GM19455 (cell line): ENCODE data around the gene SSC4D.
"Not testable (repeated sequence)": the region's sequence is repeated elsewhere in the genome, so short reads cannot be mapped to it uniquely, and the experiment has no call there.

Source experiments
- ATAC-seq: cut with Tn5 transposase; IDR thresholded peaks from one replicate; pipeline ENCODE4 v1.9.1; 2021; ENCODE audit not compliant: unreplicated experiment

The SSC4D gene

DNA sequence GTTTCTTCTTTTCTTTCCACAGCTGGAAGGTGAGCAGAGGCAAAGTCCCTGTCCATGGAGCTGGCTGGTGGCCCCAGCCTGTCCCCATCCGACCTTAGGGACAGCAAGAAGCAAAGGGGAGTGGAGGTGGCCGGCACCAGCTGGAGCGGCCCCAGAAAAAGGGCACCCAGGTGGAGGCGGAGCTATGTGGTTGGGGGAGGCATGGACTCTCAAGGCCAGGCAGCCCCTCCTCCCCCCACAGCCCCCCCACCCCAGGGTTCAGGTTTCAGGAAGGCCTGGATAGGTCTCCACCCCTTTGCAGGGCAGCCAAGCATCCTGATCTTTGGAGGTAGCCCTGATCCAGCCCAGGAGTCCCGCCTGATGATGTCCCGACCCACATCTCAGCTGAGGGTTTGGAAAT, at the start of gene SSC4D:
Gene SSC4D (minus strand): TSS at position 161 of the 400 bp plus-strand sequence. CDS start 5,258 bp downstream, outside the sequence.
- ATAC-seq = no peak

DNA sequence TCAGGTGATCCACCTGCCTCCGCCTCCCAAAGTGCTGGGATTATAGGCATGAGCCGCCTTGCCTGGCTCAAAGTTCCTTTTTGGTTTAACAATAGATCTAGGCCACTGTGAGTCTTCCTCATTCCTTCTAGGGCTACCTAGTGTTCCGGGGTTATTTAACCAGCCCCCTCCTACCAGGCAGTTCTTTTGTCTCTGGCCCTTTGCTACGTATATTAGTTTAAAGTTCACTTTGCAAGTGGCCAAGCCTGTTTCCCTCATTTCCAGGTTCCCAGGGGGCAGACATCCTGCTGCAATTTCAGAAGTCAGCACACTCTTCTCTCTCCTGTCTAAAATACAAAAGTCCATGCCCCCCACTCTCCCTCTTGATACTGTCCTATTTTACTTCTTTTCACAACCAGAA, 49.0 kb upstream of the SSC4D start:
- ATAC-seq = not testable (repeated sequence)

DNA sequence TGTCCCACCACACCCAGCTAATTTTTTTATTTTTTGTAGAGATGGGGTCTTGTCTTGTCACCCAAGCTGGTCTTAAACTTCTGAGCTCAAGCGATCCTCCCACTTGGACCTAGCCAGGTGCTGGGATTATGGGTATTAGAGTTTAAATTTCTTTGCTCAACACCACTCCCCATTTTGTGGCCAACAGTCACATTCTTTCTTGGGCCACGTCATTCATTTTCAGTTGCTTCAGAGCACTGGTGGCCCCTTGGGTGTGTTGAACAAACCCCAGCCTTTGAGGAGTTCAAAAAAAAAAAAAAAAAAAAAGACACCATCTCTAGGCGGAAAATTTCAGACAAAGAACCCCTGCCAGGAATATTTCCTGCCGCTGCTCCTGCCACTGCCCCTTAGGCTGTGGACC, 47.5 kb upstream of the SSC4D start:
- ATAC-seq = not testable (repeated sequence)

DNA sequence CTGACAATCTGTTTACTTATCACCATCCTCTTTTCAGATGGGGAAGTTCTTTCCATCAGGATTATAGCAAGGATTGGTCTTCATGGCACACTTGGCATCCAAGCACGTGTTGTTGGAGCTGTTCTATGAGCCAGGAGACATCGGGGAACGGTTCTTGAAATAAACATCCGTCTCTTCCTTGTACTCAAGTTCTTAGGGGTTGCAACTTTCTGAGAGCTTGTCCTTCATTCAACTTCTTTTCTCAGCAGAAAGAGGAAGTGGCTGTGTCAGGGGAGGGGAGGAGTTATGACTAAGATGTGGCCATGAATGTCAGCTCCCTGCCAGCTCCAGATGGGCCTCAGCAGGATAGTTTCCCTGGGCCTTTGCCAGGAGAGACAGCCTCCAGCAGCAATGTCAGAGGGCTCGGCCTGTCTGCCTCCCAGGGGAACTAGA, 36.1 kb upstream of the SSC4D start:
- ATAC-seq = peak; percentile 75

DNA sequence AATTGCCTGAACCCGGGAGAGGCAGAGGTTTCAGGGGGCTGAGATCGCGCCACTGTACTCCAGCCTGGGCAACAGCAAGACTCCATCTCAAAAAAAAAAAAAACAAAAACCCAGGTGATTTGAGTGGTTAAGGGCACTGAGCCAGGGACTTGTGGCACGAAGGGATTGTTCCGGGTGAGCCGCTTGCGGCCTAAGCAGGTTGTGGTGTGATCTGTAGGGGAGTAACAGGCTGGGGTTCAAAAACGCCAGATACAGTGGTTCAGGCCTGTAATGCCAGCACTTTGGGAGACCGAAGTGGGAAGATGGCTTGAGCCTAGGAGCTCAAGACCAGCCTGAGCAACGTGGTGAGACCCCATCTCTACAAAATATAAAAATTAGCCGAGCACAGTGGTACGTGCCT, 34.3 kb upstream of the SSC4D start:
- ATAC-seq = not testable (repeated sequence)

DNA sequence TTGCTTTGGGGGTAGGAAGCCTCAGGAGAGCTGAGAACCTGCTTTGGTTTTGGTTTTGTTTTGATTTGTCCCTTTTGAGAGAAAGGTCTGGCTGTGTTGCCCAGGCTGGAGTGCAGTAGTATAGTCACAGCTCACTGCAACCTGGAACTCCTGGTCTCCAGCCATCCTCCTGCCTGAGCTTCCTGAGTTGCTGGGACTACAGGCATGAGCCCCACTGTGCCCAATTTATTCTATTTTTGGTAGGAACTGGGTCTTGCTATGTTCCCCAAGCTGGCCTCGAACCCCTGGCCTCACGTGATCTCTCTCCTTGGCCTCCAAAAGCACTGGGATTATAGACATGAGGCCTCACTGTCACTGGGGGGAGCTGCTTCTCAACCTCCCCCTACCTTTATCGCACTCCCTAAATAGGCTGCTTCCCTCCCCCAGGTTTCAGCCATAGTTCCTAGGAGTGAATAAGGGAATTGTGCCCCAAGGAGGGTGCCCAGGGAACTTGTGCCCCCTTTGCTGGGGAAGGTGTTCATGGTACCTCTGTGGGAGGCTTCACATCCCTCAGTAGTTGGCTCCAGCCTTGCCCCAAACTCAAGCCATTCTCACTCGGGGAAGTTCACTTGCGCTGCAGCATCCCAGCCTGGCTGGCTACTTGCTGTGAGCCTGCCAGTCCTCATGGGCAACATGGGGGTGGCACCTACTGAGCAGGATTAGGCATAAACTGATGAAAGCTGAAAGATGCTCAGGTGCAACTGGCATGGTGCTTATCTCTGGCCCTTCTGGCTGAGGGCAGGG, 33.4 kb upstream of the SSC4D start:
- not testable (repeated sequence) for ATAC-seq

DNA sequence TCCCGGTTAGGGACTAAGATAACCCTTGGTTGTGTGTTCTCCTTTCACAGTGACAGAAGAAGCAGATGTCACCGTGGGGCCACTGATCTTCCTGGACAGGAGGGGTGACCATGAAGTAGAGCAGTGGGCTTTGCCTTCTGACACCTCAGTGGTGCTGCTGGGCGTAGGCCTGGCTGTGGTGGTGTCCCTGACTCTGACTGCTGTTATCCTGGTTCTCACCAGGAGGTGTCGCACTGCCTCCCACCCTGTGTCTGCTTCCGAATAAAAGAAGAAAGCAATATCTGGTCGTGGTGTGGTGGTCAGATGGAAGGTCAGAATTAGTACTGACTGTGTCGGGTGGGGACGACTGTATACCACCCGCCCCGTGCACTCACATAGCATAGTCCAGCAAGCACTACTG, 32.3 kb upstream of the SSC4D start:
- not testable (repeated sequence) for ATAC-seq

DNA sequence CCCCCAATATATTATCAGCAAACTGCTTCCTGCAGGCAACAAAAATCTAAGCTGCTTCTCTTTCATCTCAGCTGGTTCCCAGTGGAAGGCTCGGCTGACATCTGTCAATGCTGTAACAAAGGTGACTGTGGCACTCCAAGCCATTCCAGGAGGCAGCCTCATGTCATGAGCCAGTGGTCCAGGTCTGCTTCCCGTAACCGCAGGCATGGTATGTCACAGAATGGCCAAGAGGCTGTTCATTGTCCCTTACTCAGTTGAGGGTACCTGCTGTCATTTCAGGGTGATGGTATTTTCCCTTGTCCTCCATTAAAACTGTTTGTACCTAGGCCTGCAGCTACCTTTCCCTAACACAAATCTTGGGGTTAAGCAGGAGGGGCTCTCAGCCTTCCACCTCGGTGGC, 30.9 kb upstream of the SSC4D start:
- ATAC-seq = not testable (repeated sequence)

DNA sequence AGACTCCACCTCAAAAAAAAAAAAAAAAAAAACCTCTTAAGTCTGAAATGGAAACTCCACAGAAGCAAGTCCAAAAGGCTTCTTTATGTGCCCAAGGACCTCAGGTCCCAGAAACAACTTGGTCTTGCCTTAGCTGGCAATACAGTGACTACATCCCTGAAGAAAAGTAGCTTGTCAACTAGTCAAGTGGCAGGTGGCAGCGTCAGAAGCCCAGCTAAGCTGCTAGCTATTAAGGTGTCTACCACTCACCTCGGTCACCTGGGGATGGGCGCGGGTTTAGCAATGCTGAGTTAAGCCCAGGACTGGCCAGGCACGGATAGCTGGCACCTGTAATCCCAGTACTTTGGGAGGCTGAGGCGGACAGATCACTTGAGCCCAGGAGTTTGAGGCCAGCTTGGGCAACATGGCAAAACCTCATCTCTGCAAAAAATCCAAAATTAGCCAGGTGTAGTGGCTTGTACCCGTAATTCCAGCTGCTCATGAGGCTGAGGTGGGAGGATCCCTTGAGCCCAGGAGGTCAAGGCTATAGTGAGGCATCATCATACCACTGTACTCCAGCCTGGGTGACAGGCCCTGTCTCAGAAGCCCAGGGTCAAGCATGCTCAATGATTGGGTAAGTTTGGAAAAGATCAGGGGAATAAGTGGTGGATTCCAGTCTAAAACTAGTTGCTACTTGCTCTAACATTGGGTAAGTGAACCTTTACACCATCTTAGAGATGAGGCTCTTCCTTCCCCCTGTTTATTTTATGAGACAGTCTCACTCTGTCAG, 29.8 kb upstream of the SSC4D start:
- ATAC-seq = not testable (repeated sequence)

DNA sequence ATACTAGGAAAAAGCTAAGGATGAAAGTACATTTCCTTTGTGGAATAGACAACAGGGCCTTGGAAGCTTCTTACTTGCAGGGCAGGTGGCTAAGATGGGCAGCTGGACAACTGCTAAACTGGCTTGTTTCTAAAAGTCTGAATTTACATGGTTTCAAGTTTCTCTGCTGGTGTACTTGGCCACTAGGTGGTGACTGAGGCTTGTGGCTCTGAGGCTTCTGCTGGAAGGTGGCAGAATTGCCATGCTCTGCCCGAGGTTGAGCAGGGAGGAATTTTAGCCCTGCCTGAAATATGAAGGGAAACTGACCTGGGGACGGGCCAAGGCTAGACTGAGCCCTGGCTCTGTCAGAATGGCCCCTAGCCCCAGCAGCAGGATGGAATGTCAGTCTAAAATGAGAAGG, 28.4 kb upstream of the SSC4D start:
- ATAC-seq = peak; percentile 56

DNA sequence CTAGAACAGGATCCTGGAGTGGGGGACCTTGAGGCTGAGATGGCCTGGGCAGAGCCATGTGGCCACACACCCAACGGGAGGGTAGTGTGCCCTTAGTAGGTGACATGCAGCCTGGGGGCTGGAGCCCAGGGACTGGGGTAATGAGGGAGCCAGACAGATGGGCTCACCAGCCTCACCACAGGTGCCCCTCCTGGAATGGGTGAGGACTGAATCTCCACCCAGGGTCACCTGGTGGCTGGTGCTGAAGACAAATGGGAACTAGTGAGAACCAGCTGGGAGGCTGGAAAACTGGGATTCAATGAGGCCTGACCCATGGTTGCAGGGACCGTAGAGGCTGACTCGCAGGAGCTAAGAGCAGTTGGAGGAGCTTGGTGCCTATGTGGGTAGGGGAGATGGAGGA, 21.3 kb upstream of the SSC4D start:
- no peak for ATAC-seq

DNA sequence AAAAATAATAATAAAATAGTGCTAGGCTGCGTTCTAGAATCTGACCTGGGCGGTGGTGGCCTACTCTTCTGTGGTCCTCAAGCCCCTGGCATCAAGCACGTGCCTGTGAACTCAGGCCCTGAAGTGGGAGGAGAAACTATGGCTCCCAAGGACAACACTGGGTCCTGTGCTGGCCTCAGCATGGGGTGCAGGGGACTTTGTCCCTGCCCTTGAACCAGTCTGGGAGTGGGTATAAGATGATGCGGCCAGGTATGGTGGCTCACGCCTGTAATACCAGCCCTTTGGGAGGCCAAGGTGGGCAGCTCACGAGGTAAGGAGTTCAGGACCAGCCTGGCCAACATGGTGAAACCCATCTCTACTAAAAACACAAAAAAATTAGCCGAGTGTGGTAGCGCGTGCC, 20.7 kb upstream of the SSC4D start:
- no peak for ATAC-seq

DNA sequence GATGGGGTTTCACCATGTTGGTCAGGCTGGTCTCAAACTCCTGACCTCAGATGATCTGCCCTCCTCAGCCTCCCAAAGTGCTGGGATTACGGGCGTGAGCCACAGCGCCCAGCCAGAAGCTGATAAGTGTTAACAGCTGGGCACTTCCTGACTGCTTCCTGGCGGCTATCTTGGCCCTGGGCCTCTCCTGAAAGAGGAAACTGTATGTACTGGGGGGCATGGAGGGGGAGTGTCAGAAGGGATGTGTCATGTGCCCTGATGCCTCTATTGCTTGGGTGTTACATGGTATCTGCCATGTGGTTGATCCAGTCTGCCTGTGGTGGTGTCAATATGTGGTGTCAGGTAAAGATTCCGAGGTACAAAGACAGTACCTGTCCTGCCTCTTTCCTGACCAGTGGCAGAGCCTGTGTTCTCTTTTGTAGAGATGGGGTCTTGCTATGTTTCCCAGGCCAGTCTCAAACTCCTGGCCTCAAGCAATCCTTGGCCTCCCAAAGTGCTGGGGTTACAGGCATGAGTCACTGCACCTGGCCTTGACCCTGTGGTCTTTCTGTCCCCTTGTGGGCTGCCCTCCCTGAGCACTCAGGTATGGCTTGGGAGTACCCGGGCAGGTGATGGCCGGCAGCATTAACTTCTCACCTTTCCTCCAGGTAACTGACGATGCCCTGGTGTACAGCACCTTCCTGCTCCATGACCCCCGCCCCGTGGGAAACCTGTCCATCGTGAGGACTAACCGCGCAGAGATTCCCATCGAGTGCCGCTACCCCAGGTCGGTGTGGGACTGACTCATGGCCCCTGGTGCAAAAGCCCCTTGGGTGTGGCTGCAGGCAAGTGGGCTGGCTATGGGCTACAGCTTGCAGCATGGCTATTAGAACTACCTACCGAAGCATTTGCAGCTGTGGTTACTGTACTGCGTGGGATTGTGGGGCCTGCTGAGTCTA, 19.6 kb upstream of the SSC4D start:
- no peak for ATAC-seq

DNA sequence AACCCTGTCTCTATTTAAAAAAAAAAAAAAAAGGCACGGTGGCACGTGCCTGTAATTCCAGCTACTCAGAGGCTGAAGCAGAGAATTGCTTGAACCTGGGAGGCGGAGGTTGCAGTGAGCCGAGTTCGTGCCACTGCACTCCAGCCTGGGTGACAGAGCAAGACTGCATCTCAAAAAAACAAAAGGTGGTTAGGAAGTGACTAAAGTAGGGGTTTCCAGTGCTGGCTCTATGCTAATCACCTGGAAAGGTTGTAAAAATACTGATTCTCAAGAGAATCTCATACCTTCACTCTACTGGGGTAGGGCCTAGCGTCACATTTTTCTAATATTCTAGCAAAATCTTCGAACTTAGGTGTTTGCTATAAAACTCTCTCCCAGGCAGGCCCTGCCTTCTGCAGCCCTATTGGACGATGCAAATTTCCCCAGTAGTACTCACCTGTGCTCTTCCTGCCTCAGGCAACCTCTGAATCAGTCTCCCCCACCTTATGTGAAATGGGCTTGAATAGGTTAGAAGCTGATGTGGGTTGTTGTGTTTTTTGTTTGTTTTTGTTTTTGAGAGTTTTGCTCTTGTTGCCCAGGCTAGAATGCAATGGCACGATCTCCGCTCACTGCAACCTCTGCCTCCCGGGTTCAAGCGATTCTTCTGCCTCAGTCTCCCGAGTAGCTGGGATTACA, 18.8 kb upstream of the SSC4D start:
- ATAC-seq = no peak

DNA sequence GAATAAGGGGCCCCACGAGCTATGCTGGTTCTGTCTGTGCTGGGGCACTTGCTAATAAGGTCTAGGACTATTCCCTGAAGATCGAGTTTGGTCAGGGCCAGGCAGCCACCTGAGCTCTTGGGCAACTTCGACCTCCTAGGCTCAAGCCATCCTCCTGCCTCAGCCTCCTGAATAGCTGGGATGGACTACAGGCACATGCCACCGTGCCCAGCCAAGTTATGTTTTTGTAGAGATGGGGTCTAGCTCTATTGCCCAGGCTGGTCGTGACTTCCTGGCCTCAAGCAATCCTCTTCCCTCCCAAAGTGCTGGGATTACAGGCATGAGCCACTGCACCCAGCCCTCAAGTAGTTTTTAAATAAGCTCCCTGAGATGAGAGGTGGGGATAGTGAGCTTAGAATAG, 18.1 kb upstream of the SSC4D start:
- no peak for ATAC-seq

DNA sequence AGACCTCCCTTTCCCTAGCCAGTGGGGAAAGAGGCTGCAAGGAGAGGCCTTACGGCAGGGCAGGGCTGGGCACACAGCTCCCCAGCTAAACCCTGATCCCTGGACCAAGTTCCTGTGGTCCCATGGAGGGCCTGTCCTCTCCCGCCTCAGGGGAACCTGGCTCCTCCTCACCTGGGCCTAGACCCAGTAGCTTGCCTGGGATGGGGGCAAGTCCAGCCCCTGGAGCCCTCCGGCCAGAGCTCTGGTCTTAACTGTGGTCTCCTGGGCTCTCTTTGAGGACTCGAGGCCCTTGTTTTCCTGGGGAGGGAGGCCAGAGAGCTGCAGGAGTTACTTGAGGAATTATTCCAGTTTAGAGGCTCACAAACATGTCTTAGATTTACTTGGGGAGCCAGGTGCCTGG, 16.7 kb upstream of the SSC4D start:
- no peak for ATAC-seq

DNA sequence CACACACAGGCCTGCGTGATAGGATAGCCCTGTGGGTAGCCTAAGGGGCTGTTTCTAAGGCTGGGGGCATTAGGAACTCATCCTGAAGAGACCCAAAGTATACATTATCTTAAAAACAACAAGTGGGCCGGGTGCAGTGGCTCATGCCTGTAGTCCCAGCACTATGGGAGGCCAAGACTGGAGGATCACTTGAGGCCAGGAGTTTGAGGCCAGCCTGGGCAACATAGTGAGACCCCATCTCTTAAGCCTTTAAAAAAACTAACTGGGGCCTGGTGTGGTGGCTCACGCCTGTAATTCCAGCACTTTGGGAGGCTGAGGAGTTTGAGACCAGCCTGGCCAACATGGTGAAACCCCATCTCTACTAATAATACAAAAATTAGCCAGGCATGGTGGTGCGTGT, 16.1 kb upstream of the SSC4D start:
- ATAC-seq = not testable (repeated sequence)

DNA sequence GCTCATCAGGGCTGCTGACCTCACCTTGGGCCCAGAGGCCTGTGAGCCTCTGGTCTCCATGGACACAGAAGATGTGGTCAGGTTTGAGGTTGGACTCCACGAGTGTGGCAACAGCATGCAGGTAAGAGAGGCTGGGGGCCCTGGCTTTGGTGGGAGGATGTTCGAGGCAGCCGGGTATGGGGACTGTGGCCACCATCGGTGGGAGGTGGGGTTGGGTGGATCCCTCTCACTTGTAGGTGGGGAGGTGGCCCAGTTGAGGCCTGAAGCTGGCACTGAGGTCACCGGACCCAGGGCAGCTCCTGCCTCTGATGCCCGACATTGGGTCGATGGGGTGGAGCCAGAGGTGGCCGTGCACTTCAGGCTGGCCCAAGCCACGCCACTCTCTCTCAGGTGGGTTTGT, 15.7 kb upstream of the SSC4D start:
- no peak for ATAC-seq

DNA sequence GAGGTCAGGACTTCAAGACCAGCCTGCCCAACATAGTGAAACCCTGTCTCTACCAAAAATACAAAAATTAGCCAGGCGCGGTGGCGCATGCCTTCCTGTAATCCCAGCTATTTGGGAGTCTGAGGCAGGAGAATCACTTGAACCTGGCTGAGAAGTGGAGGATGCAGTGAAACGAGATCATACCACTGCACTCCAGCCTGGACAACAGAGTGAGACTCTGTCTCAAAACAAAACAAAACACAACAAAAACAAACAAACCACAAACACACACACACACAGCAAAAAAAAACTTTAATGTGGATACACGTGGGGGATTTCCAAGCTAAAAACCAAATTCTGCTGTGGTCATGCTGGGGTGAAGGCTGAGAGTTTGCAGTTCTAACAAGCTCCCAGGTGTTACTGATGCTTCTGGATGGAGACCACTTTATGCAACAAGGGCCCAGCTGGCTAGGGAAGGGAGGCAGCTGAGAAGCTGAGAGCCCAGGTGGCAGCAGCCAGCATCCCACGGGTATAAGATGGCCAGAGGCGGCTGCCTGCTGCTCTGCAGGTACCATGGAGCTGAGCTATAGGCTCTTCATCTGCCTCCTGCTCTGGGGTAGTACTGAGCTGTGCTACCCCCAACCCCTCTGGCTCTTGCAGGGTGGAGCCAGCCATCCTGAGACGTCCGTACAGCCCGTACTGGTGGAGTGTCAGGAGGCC, 15.1 kb upstream of the SSC4D start, which contains the start of gene ZP3:
Gene ZP3 (plus strand): TSS at position 538 of the 699 bp plus-strand sequence. CDS start 15 bp downstream, at position 553.
- ATAC-seq = no peak
